Uterus (tissue), 2 donors: ENCODE results near the gene GDF7.

ENCODE experiments used
- POLR2A ChIP-seq, 2 donors: fragments of 450-650 bp; IDR thresholded peaks; one replicate each; pipeline ENCODE4 v1.6.1; 2016; ENCODE audit warnings: antibody characterized with exemption in 2 of 2, mild to moderate bottlenecking in 1 of 2, moderate library complexity in 1 of 2
- TF ChIP-seq, protein P1 (sequence below), 4 experiments: fragments of 200-600 bp in 2 of 4; fragments of 450-650 bp in 2 of 4; sonication (generic) in 2 of 4; IDR thresholded peaks; one replicate each; pipeline ENCODE4 v1.5.1; 2016 to 2019; ENCODE audit warnings: antibody characterized with exemption in 4 of 4, mild to moderate bottlenecking in 2 of 4, moderate library complexity in 1 of 4

GRCh38 chr2:20625491-20626391 lies 41.2 kb upstream of the GDF7 start:
- TF ChIP-seq, protein P1, sequence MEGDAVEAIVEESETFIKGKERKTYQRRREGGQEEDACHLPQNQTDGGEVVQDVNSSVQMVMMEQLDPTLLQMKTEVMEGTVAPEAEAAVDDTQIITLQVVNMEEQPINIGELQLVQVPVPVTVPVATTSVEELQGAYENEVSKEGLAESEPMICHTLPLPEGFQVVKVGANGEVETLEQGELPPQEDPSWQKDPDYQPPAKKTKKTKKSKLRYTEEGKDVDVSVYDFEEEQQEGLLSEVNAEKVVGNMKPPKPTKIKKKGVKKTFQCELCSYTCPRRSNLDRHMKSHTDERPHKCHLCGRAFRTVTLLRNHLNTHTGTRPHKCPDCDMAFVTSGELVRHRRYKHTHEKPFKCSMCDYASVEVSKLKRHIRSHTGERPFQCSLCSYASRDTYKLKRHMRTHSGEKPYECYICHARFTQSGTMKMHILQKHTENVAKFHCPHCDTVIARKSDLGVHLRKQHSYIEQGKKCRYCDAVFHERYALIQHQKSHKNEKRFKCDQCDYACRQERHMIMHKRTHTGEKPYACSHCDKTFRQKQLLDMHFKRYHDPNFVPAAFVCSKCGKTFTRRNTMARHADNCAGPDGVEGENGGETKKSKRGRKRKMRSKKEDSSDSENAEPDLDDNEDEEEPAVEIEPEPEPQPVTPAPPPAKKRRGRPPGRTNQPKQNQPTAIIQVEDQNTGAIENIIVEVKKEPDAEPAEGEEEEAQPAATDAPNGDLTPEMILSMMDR (IDR thresholded peaks at IDR 0.05): no peak
- no peak for TF ChIP-seq POLR2A (IDR thresholded peaks at IDR 0.05)
